Measurements from ENCODE around the gene SLC22A23. TPM values are rescaled to one million over a fixed set of nuclear protein-coding genes. Genes with fewer than 3 reads are reported as not detected.

Gene SLC22A23
- total RNA-seq, 2 experiments from 2014 or later: 13.4 to 13.6 TPM

GRCh38 chr6:3358413-3359100, 98.3 kb downstream of the SLC22A23 start:
- DNase-seq (no peak), ATAC-seq (ENCODE audit: poor library complexity) (no peak)
- Mint-ChIP-seq H3K4me3 (peak overlapping the region; percentile 43), H3K27ac (peak overlapping the region; percentile 94), H3K9me3 (no peaks in the 10 kb centered on the region), H3K4me1 (ENCODE audit: low read depth) (peaks cover 42% of the 10 kb centered on the region), H3K36me3 (ENCODE audit: low read depth) (peaks cover 13% of the 10 kb centered on the region), H3K27me3 (no peaks in the 10 kb centered on the region)
- ChIA-PET POLR2A (interaction anchor here (1.3 kb wide), 1 partner anchor 10 kb away, joined by 4 read pairs; no protein-coding TSS in a partner anchor), CTCF (interaction anchor here (0.5 kb wide), 1 partner anchor 425 kb away, joined by 3 read pairs; no protein-coding TSS in a partner anchor)
- intact Hi-C loops (cut with DNase I, micrococcal nuclease): loop anchor here (2.0 to 10.0 kb wide), 9 partner anchors 94 to 1644 kb away; partner anchors contain the start of genes CDYL (in 1 of the 2), ECI2 (in 1 of the 2), GMDS (in 1 of the 2) and RPP40 (in 1 of the 2)
- H3K9me3 ChIP-seq (ENCODE audit: control insufficient read depth in 1 of 2, insufficient read depth in 1 of 2, low read length in 2 of 2): no peaks in the 10 kb centered on the region
- no peak overlapping the region for H3K4me3 ChIP-seq (ENCODE audit: low read length)
- H3K27me3 ChIP-seq (ENCODE audit: control insufficient read depth in 1 of 2, insufficient read depth in 2 of 2, low read length in 2 of 2): no peaks in the 10 kb centered on the region
- H3K36me3 ChIP-seq (ENCODE audit: insufficient read depth, low read length): no peaks in the 10 kb centered on the region
- TF ChIP-seq CTCF (IDR thresholded peaks at IDR 0.05): no peak
- peaks cover 32% of the 10 kb centered on the region for H3K4me1 ChIP-seq (ENCODE audit: insufficient read depth, low read length)
- no peak overlapping the region for H3K27ac ChIP-seq (ENCODE audit: low read depth in 1 of 2, low read length in 2 of 2)

- peak overlapping the region; percentile 94 for H3K27ac Mint-ChIP-seq
- H3K9me3 Mint-ChIP-seq: no peaks in the 10 kb centered on the region
- H3K27me3 ChIP-seq (ENCODE audit: control insufficient read depth in 1 of 2, insufficient read depth in 2 of 2, low read length in 2 of 2): no peaks in the 10 kb centered on the region
- TF ChIP-seq CTCF (IDR thresholded peaks at IDR 0.05): no peak
- H3K4me3 Mint-ChIP-seq: no peak overlapping the region
- H3K4me3 ChIP-seq (ENCODE audit: low read length): no peak overlapping the region
- no peaks in the 10 kb centered on the region for H3K27me3 Mint-ChIP-seq
- DNase-seq (no peak), ATAC-seq (ENCODE audit: poor library complexity) (no peak)
- peaks cover 33% of the 10 kb centered on the region for H3K4me1 ChIP-seq (ENCODE audit: insufficient read depth, low read length)
- peaks cover 47% of the 10 kb centered on the region for H3K4me1 Mint-ChIP-seq (ENCODE audit: low read depth)
- no peaks in the 10 kb centered on the region for H3K9me3 ChIP-seq (ENCODE audit: control insufficient read depth in 1 of 2, insufficient read depth in 1 of 2, low read length in 2 of 2)
- ChIA-PET POLR2A (interaction anchor here (1.4 kb wide), 1 partner anchor 11 kb away, joined by 3 read pairs; no protein-coding TSS in a partner anchor), CTCF (no interaction called here)
- no peaks in the 10 kb centered on the region for H3K36me3 ChIP-seq (ENCODE audit: insufficient read depth, low read length)
- intact Hi-C loops (cut with DNase I, micrococcal nuclease): loop anchor here (2.0 to 10.0 kb wide), 11 partner anchors 95 to 1645 kb away; partner anchors contain the start of genes BPHL (in 1 of the 2), CDYL (in 1 of the 2), ECI2 (in 1 of the 2) and GMDS (in 1 of the 2)
- H3K27ac ChIP-seq (ENCODE audit: low read depth in 1 of 2, low read length in 2 of 2): no peak overlapping the region
- H3K36me3 Mint-ChIP-seq (ENCODE audit: low read depth): peaks cover 13% of the 10 kb centered on the region
These were observed 99.2 kb downstream of the SLC22A23 start for GRCh38 chr6:3357678-3358077.

- no peaks in the 10 kb centered on the region for H3K9me3 Mint-ChIP-seq
- no peaks in the 10 kb centered on the region for H3K27me3 ChIP-seq (ENCODE audit: control insufficient read depth in 1 of 2, insufficient read depth in 2 of 2, low read length in 2 of 2)
- H3K9me3 ChIP-seq (ENCODE audit: control insufficient read depth in 1 of 2, insufficient read depth in 1 of 2, low read length in 2 of 2): no peaks in the 10 kb centered on the region
- peak overlapping the region; percentile 85 for H3K4me3 Mint-ChIP-seq
- peaks cover 13% of the 10 kb centered on the region for H3K36me3 Mint-ChIP-seq (ENCODE audit: low read depth)
- ChIA-PET POLR2A (interaction anchor here (0.6 to 1.4 kb wide), 4 partner anchors 12 to 592 kb away, joined by 3 to 4 read pairs (median 3); partner anchors contain the start of gene WRNIP1), CTCF (no interaction called here)
- peak overlapping the region; percentile 67 to 71 for H3K27ac ChIP-seq (ENCODE audit: low read depth in 1 of 2, low read length in 2 of 2)
- no peak overlapping the region for H3K4me3 ChIP-seq (ENCODE audit: low read length)
- H3K4me1 Mint-ChIP-seq (ENCODE audit: low read depth): peaks cover 47% of the 10 kb centered on the region
- H3K27ac Mint-ChIP-seq: peak overlapping the region; percentile 94
- H3K36me3 ChIP-seq (ENCODE audit: insufficient read depth, low read length): no peaks in the 10 kb centered on the region
- H3K4me1 ChIP-seq (ENCODE audit: insufficient read depth, low read length): peaks cover 33% of the 10 kb centered on the region
- DNase-seq (no peak), ATAC-seq (ENCODE audit: poor library complexity) (no peak)
- H3K27me3 Mint-ChIP-seq: no peaks in the 10 kb centered on the region
- no peak for TF ChIP-seq CTCF (IDR thresholded peaks at IDR 0.05)
- intact Hi-C loops (cut with DNase I, micrococcal nuclease): loop anchor here (2.0 to 10.0 kb wide), 10 partner anchors 98 to 1645 kb away; partner anchors contain the start of genes BPHL (in 1 of the 2), CDYL (in 1 of the 2), ECI2 (in 1 of the 2) and GMDS (in 1 of the 2)
These were observed 99.9 kb downstream of the SLC22A23 start for GRCh38 chr6:3356824-3357420.
